ENCODE results near the gene AGAP2.

DNA sequence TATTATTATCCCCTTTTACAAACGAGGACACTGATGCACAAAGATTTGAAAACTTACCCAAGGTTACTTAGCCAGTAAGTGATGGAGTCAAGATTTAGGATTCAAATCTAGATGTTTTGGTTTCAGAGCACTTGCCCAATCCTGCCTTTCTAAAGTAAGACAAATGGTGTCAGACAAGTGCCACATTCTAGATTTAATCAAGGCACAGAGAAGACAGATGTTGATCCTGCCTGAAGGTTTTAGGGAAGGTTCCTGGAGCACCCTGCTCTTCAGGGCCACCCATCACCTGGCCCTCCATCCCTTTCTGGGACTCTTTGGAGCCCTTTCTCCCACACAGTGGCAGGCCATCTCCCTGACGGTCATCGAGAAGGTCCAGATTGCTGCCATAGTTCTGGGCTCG is 19.2 kb upstream of the AGAP2 start:
- TF ChIP-seq, protein P1, sequence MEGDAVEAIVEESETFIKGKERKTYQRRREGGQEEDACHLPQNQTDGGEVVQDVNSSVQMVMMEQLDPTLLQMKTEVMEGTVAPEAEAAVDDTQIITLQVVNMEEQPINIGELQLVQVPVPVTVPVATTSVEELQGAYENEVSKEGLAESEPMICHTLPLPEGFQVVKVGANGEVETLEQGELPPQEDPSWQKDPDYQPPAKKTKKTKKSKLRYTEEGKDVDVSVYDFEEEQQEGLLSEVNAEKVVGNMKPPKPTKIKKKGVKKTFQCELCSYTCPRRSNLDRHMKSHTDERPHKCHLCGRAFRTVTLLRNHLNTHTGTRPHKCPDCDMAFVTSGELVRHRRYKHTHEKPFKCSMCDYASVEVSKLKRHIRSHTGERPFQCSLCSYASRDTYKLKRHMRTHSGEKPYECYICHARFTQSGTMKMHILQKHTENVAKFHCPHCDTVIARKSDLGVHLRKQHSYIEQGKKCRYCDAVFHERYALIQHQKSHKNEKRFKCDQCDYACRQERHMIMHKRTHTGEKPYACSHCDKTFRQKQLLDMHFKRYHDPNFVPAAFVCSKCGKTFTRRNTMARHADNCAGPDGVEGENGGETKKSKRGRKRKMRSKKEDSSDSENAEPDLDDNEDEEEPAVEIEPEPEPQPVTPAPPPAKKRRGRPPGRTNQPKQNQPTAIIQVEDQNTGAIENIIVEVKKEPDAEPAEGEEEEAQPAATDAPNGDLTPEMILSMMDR (IDR thresholded peaks at IDR 0.05): no peak
- TF ChIP-seq EZH2 (IDR thresholded peaks at IDR 0.05; ENCODE audit: borderline replicate concordance, insufficient read depth, low read depth, low read length, poor library complexity, severe bottlenecking): no peak
